Medulla oblongata (tissue), 1 donor: ENCODE data around the gene HEXIM1.

ENCODE experiments used
- DNase-seq: peaks from one replicate; pipeline ENCODE4 v3.0.0-alpha.2; 2015; ENCODE audit errors: extremely low spot score

The HEXIM1 gene

DNA sequence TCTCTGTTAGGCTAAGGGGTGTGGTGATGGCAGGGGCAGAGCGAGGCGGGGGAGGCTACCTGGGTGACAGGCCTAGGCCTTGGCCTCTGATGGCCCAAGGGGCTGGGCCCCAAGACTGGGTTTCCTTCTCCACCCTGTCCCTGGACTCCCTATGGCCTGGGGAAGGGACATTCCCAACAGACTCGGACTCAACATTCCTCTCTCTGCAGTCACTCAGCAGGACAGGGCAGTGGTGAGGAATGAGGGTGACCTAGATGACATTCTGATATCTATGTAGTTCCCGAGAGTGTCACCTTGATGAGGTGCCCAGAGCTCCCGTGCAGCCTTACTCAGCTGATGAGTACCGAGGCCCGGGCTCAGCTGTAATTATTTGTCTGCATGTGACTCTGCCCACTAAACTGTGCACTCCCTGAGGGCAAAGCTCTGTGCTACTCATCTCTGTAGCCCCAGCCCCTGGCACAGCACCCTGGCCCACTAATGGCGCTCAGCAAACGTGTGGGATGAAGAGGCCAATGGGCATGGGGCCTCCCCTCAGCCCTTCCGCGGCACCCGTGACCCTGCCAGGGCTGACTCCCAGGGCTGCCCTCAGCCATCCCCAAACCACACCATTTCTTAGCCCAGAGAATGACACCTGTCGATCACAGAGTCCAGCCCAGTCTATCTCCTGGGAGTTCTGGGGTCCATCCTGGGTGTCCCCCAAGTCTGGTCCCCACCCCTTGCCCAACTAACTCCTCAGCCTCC is 18.2 kb upstream of the HEXIM1 start:
- no peak for DNase-seq

DNA sequence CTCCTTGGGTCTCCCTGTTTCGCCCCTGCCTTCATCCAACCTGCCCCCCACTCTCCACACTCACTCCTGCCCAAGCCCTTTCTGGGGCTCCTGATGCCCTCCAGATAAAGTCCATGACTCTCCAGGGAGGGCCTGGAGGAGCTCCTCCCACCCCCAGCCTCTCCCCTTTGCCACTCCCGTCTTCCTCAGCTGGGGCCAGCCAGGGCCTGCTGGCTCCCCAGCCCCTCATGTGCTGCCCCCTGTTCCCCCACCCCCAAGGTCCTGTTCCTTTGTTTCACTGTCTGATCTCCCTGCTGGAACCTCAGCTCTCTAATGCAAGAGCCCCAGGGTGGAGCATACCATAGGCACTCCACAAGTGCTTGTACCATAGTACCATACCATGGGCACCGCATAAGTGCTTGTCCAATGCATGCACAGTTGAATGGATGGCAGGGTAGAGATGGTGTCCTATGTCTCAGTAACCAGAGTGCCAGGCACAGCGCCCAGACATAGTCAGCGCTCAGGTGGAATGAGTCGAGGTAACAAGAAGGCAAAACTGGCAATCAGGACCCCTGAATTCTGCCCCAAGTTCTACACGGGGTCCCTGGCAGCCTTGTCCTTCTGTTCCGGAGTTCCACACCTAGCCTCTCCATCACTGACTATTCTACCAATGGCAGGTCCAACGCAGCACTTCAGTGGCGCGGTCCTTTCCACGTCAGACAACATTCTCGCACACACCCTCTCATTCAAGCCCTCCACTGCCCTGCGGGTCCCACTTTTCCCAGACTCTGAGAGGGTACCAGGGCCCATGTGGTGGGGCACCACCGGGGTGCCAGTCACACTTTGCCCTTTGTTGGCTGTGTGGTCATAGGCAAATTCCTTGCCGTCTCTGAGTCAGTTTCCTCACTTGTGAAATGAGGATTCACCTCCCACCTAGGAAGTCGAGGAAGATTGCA is 17.3 kb upstream of the HEXIM1 start:
- no peak for DNase-seq

DNA sequence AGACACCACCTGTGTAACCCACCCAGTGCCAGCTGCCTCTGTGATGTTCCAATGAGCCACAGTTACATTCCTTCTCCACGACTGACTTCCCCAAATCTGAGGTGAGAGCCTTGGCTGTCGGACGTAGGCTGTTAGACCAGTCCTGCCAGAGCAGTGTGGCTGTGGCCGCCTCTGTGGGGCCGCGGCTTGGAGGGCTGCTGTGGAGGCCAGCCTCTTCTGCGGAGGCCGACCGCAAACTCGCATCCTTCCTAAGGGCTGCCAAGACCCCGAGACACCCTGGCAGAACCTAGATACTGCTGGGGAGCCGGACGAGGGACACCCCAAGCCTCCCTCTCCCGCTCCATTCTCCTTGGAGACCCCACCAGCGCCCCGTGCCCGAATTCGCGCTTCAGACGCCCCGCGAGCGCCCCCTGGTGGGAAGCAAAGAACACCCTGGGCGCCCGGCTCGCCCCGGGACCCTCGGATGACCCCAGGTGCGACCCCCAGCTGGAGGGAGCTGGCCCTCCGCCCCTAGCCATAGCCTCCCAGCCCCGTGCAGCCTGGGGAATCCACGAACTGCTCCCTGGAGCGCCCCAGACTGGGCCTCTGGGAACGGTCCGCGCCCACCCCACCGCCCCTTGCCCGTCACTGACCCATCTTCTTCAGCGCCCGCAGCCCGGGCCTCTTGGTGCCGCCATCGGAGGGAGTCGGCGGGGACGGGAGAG is 16.5 kb upstream of the HEXIM1 start:
- DNase-seq, result no peak

DNA sequence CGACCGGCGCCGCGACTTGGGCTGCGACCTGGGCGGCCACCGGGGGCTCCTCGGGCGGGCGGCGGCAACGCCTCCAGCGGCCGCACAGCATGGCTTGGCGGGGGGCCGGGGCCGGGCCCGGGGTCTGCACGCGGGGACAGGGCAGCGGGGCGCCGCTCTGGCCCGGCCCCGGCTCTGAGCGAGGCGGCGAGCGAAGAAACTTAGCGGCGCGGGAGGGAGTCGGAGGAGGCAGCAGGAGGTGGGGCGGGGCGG is 16.0 kb upstream of the HEXIM1 start, which contains the start of gene PLCD3:
TSS of gene PLCD3 (minus strand) at position 196 of the 252 bp plus-strand sequence. CDS start at position 91, 105 bp downstream.
- no peak for DNase-seq

DNA sequence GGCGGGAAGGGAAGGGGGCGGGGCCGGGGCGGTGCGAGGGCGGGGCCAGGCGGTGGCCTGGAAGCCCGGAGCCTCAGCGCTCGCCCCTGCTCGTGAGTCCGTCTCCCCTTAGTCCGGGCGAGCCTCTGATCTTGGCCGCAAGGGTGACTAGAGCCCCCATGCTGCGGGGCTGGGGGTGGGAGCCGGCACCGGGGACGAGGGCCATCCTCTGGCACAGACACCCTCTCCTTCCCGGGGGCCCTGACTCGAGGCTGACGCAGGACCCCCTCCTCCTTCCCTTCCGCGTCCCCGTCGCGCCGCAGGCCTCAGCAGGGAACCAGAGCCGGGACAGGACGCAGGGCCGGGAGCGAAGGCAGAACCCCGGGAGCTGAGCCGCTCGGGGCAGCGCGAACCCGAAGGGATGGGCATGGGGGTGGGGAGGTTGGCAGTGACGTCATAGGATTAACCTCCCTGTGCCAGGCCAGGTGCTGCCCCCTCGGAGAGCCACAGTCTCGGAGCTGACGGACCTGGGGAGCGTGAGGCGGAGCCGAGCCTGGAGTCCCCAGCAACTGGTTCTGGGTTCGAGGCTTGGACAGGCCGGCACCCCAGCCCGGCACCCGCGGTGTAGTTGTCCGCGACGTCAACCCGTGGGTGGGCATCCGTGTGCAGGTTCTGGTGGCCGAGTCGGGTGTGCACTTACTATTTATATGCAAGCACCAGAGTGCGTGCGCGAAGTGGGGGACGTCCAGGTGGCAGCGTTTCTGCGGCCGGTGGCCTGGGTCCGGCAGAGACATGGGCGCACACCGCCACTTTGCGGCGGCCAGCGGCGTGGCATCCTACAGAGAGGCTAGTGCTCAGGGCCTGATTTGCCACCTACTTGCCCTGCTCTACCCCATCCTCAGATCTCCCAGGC is 15.5 kb upstream of the HEXIM1 start:
- peak; percentile 72 for DNase-seq

DNA sequence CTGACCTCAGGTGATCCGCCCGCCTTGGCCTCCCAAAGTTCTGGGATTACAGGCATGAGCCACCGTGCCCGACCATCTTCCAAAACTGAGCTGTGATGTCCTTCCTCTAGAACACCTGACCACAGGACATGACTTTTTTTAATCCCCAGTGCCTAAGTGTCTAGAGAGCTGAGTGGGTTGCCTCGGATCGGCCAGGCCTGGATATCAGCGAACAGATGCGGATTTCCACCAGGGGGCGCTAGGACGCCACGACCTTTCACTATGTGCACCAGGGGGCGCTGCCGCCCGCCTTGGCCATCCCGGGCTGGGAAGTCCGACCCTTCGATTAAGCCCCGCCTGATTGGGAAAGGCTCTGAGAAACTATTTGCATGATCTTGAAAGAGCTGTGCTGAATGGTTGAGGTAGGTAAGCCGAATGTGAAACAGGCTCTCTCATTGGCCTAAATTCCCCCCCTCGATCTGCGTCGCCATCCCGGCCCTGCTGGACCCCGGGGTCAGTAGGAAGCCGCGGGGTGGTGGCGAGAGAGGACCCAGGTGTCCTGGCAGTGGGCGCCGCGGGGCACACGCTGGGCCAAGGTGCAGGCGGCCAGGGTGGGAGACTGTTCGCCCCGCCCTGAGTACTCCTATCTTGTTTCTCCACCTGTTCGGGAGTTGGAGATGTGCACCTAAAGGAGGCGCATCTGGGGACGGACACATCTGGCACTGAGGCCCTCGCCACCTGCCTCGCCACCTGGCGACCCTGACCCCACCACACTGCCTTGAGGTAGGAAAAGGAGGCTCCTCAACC is 12.9 kb upstream of the HEXIM1 start, which contains the start of gene ACBD4:
TSS of gene ACBD4 (plus strand) at position 496 of the 786 bp plus-strand sequence. CDS start 458 bp downstream, outside the sequence.
- DNase-seq, result peak; percentile 98

DNA sequence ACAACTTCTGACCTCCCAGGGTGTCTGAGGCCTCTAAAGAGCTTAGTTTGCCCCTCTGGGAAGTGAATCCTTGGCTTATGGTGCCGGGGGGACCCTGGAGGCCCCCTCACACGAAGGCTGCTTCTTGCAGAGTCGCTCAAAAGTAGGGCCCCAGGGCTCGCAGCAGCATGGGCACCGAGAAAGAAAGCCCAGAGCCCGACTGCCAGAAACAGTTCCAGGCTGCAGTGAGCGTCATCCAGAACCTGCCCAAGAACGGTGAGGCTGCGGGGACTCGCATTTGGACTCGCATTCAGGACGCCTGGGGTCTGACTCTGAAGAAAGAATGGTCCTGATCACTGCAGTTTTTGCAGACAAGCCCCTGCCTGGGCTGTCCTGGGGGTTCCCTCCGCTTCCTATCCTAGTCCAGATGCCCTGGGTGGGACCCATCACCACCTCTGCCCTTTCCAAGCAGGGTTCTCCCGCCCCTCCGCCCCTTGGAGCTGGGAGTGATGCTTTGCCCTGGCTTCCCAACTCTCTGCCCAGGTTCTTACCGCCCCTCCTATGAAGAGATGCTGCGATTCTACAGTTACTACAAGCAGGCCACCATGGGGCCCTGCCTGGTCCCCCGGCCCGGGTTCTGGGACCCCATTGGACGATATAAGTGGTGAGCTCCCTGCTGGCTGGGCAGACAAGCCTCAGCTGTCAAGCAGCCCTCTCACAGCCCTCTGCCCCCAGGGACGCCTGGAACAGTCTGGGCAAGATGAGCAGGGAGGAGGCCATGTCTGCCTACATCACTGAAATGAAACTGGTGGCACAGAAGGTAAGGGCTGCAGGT is 12.1 kb upstream of the HEXIM1 start:
- no peak for DNase-seq

DNA sequence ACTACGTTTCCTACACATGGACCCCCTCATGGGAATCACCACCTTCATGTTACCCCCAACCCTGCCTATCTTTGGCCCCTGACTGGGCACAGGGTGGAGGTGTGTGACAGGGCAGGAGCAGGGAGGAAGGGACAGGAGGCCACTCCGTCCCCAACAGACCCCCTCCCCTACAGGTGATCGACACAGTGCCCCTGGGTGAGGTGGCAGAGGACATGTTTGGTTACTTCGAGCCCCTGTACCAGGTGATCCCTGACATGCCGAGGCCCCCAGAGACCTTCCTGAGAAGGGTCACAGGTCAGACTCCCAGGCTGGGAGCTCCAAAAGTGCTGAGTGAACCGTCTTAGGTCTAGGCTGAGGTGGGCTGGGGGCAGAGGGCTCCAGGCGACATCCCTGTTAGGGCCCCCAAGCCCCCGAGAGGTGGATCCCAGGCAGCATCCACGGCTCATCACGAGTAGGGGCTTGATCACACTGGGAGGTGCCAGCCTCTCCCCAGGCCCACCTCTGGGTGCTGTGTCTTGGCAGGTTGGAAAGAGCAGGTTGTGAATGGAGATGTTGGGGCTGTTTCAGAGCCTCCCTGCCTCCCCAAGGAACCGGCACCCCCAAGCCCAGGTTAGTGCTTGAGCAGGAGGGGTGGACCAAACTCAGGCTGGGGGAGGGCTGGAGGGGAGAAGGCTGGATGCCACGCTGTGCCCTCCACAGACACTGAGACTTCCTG is 11.3 kb upstream of the HEXIM1 start:
- DNase-seq, result no peak

DNA sequence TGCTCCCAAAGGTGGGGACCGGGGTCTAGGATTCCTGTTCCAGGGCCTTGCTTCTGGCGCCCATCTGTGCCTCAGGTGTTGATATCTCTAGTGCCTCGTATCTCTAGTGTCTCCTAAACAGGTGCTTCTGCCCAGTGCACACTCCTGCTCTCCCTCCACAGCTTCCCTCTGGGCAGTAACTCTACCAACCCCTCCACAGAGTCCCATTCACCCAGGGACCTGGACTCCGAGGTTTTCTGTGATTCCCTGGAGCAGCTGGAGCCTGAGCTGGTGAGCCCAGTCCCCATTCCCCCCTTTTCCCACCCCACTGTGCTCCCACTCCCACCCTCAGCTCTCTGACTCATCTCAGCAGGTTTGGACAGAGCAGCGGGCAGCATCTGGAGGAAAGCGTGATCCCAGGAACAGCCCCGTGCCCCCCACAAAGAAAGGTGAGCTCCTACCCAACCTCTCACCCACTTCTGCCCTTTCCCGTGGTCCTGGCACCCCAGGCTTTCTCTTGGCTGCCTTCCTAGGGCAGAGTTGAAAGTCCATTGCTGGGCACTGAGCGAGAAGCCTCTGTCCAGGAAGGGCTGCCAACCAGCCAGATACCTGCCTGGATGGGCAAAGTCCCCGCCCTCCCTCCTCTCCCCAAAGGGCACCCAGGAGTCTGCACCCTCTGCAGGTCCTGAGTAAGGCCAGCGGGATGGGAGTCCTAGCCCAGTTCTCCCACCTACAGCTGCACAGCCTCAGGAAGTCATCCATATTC is 10.5 kb upstream of the HEXIM1 start:
- no peak for DNase-seq

DNA sequence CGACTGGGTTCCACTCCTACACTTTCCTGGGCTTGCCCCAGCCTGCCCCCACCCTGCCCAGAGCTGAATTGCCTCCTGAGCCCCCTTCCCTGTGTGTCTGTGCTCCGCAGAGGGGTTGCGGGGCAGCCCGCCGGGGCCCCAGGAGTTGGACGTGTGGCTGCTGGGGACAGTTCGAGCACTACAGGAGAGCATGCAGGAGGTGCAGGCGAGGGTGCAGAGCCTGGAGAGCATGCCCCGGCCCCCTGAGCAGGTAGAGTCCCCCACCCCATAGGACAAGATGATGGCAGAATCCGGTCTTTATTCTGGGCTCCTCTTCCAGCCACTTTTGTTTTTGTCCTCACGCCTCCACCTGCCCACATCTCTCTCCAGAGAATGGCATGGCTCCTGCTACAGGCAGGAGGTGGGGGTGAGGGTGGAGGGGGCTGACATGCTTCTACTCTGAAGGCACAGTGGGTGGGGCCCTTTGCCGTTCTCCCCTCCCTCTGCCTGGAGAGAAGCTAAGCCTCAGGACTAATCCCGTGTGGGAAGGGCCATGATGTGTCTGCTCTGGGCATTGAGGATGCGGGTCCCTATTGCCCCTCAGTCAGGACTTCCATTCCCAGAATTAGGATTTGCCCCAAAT is 9.3 kb upstream of the HEXIM1 start:
- no peak for DNase-seq

DNA sequence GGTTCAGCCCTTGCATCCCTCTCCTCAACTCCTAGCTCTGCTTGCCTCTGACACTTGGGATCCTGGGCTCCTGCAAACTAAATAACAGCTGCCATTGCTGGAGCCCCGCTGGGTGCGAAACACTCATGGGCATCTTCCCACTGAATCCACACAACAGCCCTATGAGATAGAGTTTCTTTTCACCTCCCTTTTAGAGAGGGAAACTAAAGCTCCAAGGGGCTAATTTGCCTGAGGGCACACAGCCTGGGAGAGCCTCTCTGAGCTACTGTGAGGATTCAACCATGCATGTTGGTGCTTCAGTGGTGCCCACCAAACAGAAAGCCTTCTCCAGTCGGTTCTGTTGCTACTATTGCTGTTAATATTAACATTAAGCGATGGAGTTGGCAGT is 8.7 kb upstream of the HEXIM1 start:
- no peak for DNase-seq

DNA sequence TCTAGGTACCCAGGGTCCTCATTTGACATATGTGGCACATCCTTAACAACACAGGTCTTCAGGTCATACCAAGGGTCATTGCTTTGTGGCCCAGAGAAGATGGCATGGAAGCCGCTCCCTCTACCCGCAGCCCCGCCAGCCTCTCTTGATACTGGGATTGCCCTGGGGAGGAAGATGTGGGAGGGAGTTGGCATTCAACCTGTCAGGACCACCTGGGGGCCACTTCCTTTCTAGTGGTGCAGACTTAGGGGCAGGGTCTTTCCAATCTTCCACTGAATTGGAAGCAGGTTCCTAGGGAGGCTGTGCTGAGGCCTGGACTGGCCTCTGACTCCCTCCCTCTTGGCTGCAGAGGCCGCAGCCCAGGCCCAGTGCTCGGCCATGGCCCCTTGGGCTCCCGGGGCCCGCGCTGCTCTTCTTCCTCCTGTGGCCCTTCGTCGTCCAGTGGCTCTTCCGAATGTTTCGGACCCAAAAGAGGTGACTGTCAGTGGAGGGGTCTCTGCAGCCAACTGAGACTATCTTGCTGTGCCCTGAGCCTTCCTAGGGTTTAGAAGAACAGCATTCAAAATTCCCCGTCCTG is 5.1 kb upstream of the HEXIM1 start:
- no peak for DNase-seq

DNA sequence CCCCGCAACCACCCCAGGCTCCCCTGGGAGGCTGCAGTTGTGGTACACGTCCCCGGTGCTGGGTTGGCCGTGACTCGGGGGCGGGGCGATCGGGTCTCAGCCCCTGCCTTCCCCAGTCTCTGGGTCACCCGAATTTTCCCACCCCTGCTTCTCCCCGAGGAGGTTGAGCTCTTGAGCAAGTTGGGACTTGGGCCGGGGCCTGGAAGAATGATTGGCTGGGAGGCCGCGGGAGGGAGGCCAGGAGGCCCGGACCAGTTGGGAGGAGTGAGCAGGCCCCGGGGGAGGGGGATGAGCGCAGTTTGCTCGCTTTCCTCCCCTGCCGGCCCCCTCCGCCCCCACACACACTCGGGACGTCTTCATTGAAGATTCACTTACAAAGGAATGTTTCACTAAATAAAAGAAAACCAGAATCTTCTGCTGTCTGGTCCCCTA is 4.5 kb upstream of the HEXIM1 start:
- DNase-seq, result peak; percentile 73

DNA sequence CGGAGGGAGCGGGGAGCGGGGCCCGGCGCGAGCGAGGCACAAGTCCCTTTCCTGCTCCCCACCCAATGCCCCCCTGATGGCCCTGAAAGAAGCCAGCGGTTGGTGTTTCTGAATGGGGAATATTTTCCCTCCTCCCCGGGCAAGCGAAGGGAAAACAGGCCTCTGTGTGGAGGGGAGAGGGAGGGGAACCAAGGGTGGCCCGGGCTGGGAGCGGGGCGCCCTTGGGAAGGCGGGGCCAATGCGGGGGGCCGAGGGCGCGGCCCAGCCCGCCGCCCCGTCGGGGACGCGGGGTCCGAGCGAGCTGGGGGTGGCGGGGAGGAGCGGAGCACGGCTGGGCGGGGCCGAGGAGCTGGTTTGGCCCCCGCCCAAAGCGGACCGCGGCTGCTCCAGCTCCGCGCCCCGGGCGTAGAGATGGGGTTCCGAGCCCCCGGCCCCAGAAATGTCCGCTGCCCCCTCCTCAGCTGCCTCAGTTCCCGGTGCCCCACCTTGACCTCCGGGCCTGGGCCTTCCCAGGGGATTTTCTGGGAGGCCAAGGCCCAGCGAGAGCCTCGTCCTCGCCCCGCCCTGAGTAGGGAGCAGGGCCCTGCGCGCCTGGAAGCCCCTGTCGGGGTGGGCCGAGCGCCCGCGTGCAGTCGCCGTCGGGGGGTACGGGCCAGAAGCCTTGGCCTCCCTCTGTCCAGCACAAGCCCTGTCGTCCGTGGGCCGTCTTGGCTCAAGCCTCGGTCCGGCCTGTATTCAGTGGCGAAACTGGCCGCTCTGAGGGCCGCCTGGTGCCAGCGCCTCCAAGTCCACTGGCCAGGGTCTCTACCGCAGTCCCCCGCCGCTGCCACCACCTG is 3.9 kb upstream of the HEXIM1 start:
- peak; percentile 60 for DNase-seq

DNA sequence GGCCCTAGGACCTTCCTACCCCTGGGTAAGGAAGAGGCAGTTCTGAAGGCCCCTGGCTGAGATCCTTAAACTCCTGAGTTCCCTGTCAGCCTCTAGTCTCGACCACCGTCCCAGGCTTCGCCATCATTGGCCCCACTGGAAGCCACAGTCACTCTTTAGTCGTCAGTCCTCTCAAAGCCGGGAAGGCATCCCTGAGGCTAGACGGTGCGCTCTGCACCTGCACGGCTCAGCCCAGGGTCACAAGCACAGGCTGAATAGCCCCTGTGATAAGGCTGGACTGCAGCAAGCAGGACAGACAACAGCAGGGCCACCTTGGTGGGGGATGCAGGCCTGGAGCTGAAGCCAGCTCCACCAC is 3.3 kb upstream of the HEXIM1 start:
- no peak for DNase-seq

DNA sequence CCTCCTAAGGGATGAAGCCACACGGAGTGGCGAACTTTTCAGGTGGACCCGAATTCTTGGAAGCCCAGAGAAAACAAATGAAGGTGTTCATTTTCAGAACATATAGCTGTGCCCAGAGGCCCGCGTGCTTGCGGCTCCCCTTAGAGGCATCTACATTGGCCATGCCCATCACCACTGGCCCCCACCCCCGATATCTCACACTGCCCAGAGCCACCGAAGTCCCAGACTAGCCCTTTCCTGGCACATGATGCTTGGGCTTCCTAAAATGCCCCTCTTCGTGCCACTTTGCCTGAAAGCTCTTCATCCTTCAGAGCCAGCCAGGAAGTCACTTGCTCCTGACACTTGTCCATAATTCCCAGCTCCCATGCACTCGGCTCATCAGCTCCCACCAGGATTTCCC is 2.1 kb upstream of the HEXIM1 start:
- no peak for DNase-seq

DNA sequence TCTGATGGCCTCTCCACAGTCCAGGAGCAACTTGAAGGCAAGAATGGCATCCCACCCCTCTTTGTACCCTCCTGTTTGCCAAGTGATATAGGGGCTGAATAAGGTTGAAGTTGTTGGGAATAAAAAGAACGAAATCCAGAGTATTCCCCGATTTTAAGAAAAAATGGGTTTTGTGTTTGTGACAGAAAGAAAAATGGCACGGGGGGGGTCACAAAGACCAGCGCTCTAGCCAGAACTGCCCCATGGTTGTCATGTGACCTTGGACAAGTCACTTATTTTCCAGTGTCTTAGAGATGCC is 1.7 kb upstream of the HEXIM1 start:
- no peak for DNase-seq
